Panc1 (cell line): ENCODE results near the gene TSC22D4. TPM values are rescaled to one million over a fixed set of nuclear protein-coding genes. Genes with fewer than 3 reads are reported as not detected.

Experiments
- ATAC-seq: fragments of 200-7000 bp; cut with Tn5 transposase; 2 replicates; pipeline ENCODE4 v1.9.1; 2020; ENCODE audit warnings: mild to moderate bottlenecking, moderate library complexity
- BruUV-seq: library from RNA; stranded (reverse); fragments of 400-500 nt; replicated peaks from 2 replicates; lab custom pipeline; 2021; lab: Mats Ljungman, UMichigan
- CTCF ChIA-PET: fragments of 300-600 bp; sonication (Branson Sonifier 250); formaldehyde crosslinking; loops from one replicate; lab custom pipeline; 2022; ENCODE audit warnings: antibody characterized with exemption; lab: Charles Lee
- POLR2A ChIA-PET: fragments of 300-600 bp; sonication (Branson Sonifier 250); formaldehyde crosslinking; loops from one replicate; lab custom pipeline; 2022; ENCODE audit warnings: antibody characterized with exemption; lab: Charles Lee
- DNase-seq: peaks from one replicate; pipeline ENCODE4 v3.0.0-alpha.2; 2010; ENCODE audit warnings: low read depth, low spot score
- H3K27ac ChIP-seq: 2 replicates; pipeline ENCODE4 v1.5.1; 2011; ENCODE audit warnings: mild to moderate bottlenecking, low read length, inconsistent platforms
- H3K27me3 ChIP-seq: fragments of 200-500 bp; sonication (Bioruptor generic); 2 replicates; pipeline ENCODE4 v1.6.0; 2014; ENCODE audit warnings: low read length, inconsistent platforms; ENCODE audit not compliant: control insufficient read depth, insufficient read depth
- H3K36me3 ChIP-seq: fragments of 200-500 bp; sonication (Bioruptor generic); 2 replicates; pipeline ENCODE4 v1.5.1; 2014; ENCODE audit warnings: inconsistent platforms, mild to moderate bottlenecking, low read length, moderate library complexity; ENCODE audit not compliant: control insufficient read depth, insufficient read depth
- H3K4me1 ChIP-seq: 2 replicates; pipeline ENCODE4 v1.5.1; 2011; ENCODE audit warnings: inconsistent platforms, mild to moderate bottlenecking, low read length, moderate library complexity; ENCODE audit not compliant: control insufficient read depth, insufficient read depth
- H3K4me3 ChIP-seq, 2 experiments: 2 replicates each; pipeline ENCODE4 v1.5.1; 2011 to 2012; ENCODE audit warnings: low read depth in 2 of 2, low read length in 2 of 2, mild to moderate bottlenecking in 2 of 2, inconsistent platforms in 1 of 2, moderate library complexity in 1 of 2
- H3K9me3 ChIP-seq: fragments of 200-500 bp; sonication (Bioruptor generic); 2 replicates; pipeline ENCODE4 v1.5.1; 2014; ENCODE audit warnings: low read depth, mild to moderate bottlenecking, inconsistent platforms, low read length, moderate library complexity; ENCODE audit not compliant: control insufficient read depth, insufficient read depth
- POLR2AphosphoS5 ChIP-seq: IDR thresholded peaks from 2 replicates; pipeline ENCODE4 v1.6.1; 2012; ENCODE audit warnings: mild to moderate bottlenecking, low read depth, low read length, moderate library complexity
- REST ChIP-seq, 2 experiments: IDR thresholded peaks; 2 replicates each; pipeline ENCODE4 v1.6.1; 2011 to 2012; ENCODE audit warnings: low read depth in 2 of 2, control low read depth in 1 of 2, low read length in 1 of 2, mild to moderate bottlenecking in 1 of 2, moderate library complexity in 1 of 2; ENCODE audit not compliant: insufficient read depth in 1 of 2
- SIN3A ChIP-seq: IDR thresholded peaks from 2 replicates; pipeline ENCODE4 v1.6.1; 2012; ENCODE audit warnings: low read depth, mild to moderate bottlenecking, low read length, moderate library complexity, borderline replicate concordance; ENCODE audit not compliant: insufficient read depth
- TCF7L2 ChIP-seq: IDR thresholded peaks from 2 replicates; pipeline ENCODE4 v1.6.1; 2011; ENCODE audit warnings: mild to moderate bottlenecking, low read depth, low read length, inconsistent platforms
- in situ Hi-C: cut with HindIII; loops from 2 replicates; pipeline ENCODE4 v1.10.0; 2016; ENCODE audit warnings: low sequenced_read_pairs, low pct_unique_long_range_greater_than_20kb
- intact Hi-C: fragments of 100-400 bp; cut with micrococcal nuclease; formaldehyde crosslinking; loops from one replicate; pipeline ENCODE4 v1.10.0; 2022; ENCODE audit not compliant: unreplicated experiment
- total RNA-seq: library from RNA; stranded (reverse); gene quantifications from one replicate; pipeline ENCODE4 v1.2.1, GENCODE V29; 2021; ENCODE audit not compliant: unreplicated experiment
- TF ChIP-seq, protein P1 (sequence below): fragments of 450-650 bp; IDR thresholded peaks from 2 replicates; pipeline ENCODE4 v1.5.1; 2017; ENCODE audit warnings: mild to moderate bottlenecking

Gene TSC22D4
- total RNA-seq, 1 experiment from 2014 or later: 82.6 TPM

DNA sequence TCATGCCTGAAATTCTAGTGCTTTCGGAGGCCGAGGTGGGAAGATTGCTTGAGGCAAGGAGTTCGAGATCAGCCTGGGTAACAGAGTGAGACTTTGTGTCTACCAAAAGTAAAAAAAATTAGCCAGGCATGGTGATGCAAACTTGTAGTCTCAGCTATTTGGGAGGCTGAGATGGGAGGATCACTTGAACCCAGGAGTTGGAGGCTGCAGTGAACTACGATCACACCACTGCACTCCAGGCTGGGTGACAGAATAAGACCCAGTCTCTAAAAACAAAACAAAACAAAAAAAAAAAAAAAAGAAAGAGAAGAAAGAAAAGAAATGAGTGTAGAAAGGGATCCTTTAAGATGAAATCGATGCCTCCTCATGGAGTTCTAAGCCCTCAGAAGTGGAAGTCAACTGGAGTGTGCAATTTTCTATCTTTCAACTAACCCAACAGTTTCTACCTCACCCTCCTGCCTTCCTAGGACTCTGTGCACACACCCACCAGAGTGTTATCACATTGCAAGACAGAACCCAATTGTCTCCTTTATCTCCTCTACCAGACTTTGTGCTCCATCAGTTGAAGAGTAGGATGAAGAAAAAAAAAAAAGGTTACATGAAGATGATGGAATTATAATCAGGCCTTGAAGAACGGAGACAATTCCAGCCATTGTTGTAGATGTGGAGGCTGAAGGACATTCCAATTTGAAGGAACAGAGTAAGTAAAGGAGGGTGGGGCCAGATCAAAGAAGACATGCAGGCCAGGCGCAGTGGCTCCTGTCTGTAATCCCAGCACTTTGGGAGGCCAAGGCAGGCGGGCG, 31.6 kb upstream of the TSC22D4 start:
- Histone ChIP-seq H3K36me3 (no peaks in the 10 kb centered on the region), H3K27ac (no peak overlapping the region), H3K27me3 (no peaks in the 10 kb centered on the region), H3K4me3 (no peak overlapping the region), H3K9me3 (no peaks in the 10 kb centered on the region), H3K4me1 (no peaks in the 10 kb centered on the region)
- DNase-seq: no peak
- CTCF ChIA-PET: no interaction called here
- intact Hi-C loops: no loop called here
- no peak for ATAC-seq
- no peak for TF ChIP-seq TCF7L2
- TF ChIP-seq REST (IDR thresholded peaks at IDR 0.05; ENCODE audit: insufficient read depth in 1 of 2, low read depth in 2 of 2, low read length in 1 of 2): no peak
- no peak for TF ChIP-seq POLR2AphosphoS5
- TF ChIP-seq, protein P1, sequence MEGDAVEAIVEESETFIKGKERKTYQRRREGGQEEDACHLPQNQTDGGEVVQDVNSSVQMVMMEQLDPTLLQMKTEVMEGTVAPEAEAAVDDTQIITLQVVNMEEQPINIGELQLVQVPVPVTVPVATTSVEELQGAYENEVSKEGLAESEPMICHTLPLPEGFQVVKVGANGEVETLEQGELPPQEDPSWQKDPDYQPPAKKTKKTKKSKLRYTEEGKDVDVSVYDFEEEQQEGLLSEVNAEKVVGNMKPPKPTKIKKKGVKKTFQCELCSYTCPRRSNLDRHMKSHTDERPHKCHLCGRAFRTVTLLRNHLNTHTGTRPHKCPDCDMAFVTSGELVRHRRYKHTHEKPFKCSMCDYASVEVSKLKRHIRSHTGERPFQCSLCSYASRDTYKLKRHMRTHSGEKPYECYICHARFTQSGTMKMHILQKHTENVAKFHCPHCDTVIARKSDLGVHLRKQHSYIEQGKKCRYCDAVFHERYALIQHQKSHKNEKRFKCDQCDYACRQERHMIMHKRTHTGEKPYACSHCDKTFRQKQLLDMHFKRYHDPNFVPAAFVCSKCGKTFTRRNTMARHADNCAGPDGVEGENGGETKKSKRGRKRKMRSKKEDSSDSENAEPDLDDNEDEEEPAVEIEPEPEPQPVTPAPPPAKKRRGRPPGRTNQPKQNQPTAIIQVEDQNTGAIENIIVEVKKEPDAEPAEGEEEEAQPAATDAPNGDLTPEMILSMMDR: no peak
- TF ChIP-seq SIN3A: no peak
- in situ Hi-C loops: no loop called here
- no TSS peak for BruUV-seq
- POLR2A ChIA-PET: no interaction called here

- DNase-seq (no peak), ATAC-seq (peak; percentile 20; the same call in 1 of the 2 replicates)
- ChIA-PET POLR2A (no interaction called here), CTCF (no interaction called here)
- intact Hi-C loops: no loop called here
- no peaks in the 10 kb centered on the region for H3K9me3 ChIP-seq
- no TSS peak for BruUV-seq
- no peaks in the 10 kb centered on the region for H3K4me1 ChIP-seq
- H3K4me3 ChIP-seq: no peak overlapping the region
- H3K27ac ChIP-seq: no peak overlapping the region
- H3K27me3 ChIP-seq: no peaks in the 10 kb centered on the region
- H3K36me3 ChIP-seq: no peaks in the 10 kb centered on the region
- in situ Hi-C loops: no loop called here
- TF ChIP-seq TCF7L2 (no peak), REST (IDR thresholded peaks at IDR 0.05; ENCODE audit: insufficient read depth in 1 of 2, low read depth in 2 of 2, low read length in 1 of 2) (no peak), SIN3A (no peak), POLR2AphosphoS5 (no peak)
- TF ChIP-seq, protein P1: no peak
These were observed 30.2 kb upstream of the TSC22D4 start for GRCh38 chr7:100509231-100509630.
